SK-N-SH (cell line): Measurements from ENCODE around the gene TMPRSS6. TPM values are rescaled to one million over a fixed set of nuclear protein-coding genes. Genes with fewer than 3 reads are reported as not detected.

Experiments
- CTCF ChIA-PET: fragments of 300-600, 350-600 bp; formaldehyde crosslinking; extraction: SDS; loops from one replicate; lab custom pipeline; 2021; lab: Yijun Ruan, JAX
- POLR2A ChIA-PET: fragments of 350-600 bp; sonication (Branson Sonifier 250); formaldehyde crosslinking; extraction: SDS; loops from one replicate; lab custom pipeline; 2020; ENCODE audit warnings: antibody characterized with exemption, inconsistent platforms; lab: Yijun Ruan, JAX
- DNase-seq: peaks from one replicate; pipeline ENCODE4 v3.0.0; 2012
- H2AFZ ChIP-seq: fragments of 200-600 bp; sonication (generic); 2 replicates; pipeline ENCODE4 v1.8.1; 2016; ENCODE audit warnings: antibody characterized with exemption, mild to moderate bottlenecking, low read depth
- H3F3A ChIP-seq: fragments of 200-600 bp; sonication (generic); replicated peaks from 2 replicates; pipeline ENCODE3; 2016; ENCODE audit warnings: antibody characterized with exemption, mild to moderate bottlenecking; ENCODE audit not compliant: insufficient read depth
- H3K27ac ChIP-seq, 2 experiments: fragments of 200-500 bp in 1 of 2; fragments of 200-600 bp in 1 of 2; sonication (Bioruptor generic) in 1 of 2; sonication (generic), shearing (Covaris generic) in 1 of 2; 2 replicates each; pipeline versions ENCODE4 v1.5.1 to v1.6.1; 2014 to 2016; ENCODE audit warnings: low read depth in 2 of 2, inconsistent platforms in 1 of 2, low read length in 1 of 2, mild to moderate bottlenecking in 1 of 2, mixed read lengths in 1 of 2
- H3K27me3 ChIP-seq: fragments of 200-600 bp; sonication (generic), shearing (Covaris generic); 2 replicates; pipeline ENCODE4 v1.6.1; 2016; ENCODE audit warnings: mixed run types; ENCODE audit not compliant: insufficient read depth
- H3K36me3 ChIP-seq, 2 experiments: fragments of 200-500 bp in 1 of 2; fragments of 200-600 bp in 1 of 2; sonication (Bioruptor generic) in 1 of 2; sonication (generic) in 1 of 2; replicated peaks in 1 of 2; 2 replicates each; pipeline versions ENCODE3 to v1.5.1; 2014 to 2016; ENCODE audit warnings: low read length in 1 of 2, mild to moderate bottlenecking in 1 of 2; ENCODE audit not compliant: insufficient read depth in 2 of 2, control insufficient read depth in 1 of 2
- H3K4me1 ChIP-seq, 2 experiments: fragments of 200-500 bp in 1 of 2; fragments of 200-600 bp in 1 of 2; sonication (Bioruptor generic) in 1 of 2; sonication (generic), shearing (Covaris generic) in 1 of 2; 2 replicates each; pipeline versions ENCODE4 v1.5.1 to v1.6.1; 2014 to 2016; ENCODE audit warnings: low read depth in 1 of 2, low read length in 1 of 2, mixed run types in 1 of 2; ENCODE audit not compliant: insufficient read depth in 2 of 2, control insufficient read depth in 1 of 2
- H3K4me2 ChIP-seq: fragments of 200-600 bp; sonication (generic), shearing (Covaris generic); 2 replicates; pipeline ENCODE4 v1.6.1; 2017; ENCODE audit warnings: mixed run types
- H3K4me3 ChIP-seq, 2 experiments: fragments of 200-500 bp in 1 of 2; fragments of 200-600 bp in 1 of 2; sonication (Bioruptor generic) in 1 of 2; sonication (generic), shearing (Covaris generic) in 1 of 2; 2 replicates each; pipeline versions ENCODE4 v1.5.1 to v1.8.1; 2014 to 2016; ENCODE audit warnings: low read depth in 2 of 2, inconsistent platforms in 1 of 2, low read length in 1 of 2, mild to moderate bottlenecking in 1 of 2, mixed read lengths in 1 of 2, moderate library complexity in 1 of 2
- H3K79me2 ChIP-seq: fragments of 200-600 bp; sonication (generic); 2 replicates; pipeline ENCODE4 v1.8.1; 2017; ENCODE audit warnings: mild to moderate bottlenecking; ENCODE audit not compliant: insufficient read depth
- H3K9ac ChIP-seq: fragments of 200-600 bp; sonication (generic); 2 replicates; pipeline ENCODE4 v1.6.1; 2017; ENCODE audit warnings: mixed run types
- H3K9me2 ChIP-seq: fragments of 200-600 bp; sonication (generic); 2 replicates; pipeline ENCODE4 v1.6.1; 2017; ENCODE audit warnings: mixed run types
- H3K9me3 ChIP-seq: fragments of 200-600 bp; sonication (generic); 2 replicates; pipeline ENCODE4 v1.6.1; 2017; ENCODE audit warnings: mixed run types, mild to moderate bottlenecking, moderate library complexity
- H4K20me1 ChIP-seq: fragments of 200-600 bp; sonication (generic); 2 replicates; pipeline ENCODE4 v1.6.1; 2017; ENCODE audit warnings: mild to moderate bottlenecking, mixed run types; ENCODE audit not compliant: insufficient read depth
- CHD2 ChIP-seq: fragments of 150-350 bp; IDR thresholded peaks from 2 replicates; pipeline ENCODE4 v1.6.1; 2018; ENCODE audit warnings: low read length; ENCODE audit not compliant: partially characterized antibody
- ELF1 ChIP-seq: IDR thresholded peaks from 2 replicates; pipeline ENCODE4 v1.4.0; 2012
- FOSL2 ChIP-seq: IDR thresholded peaks from 2 replicates; pipeline ENCODE4 v1.4.0; 2012; ENCODE audit warnings: low read depth, mild to moderate bottlenecking, moderate library complexity, borderline replicate concordance
- FOXJ3 ChIP-seq: sonication (generic); formaldehyde crosslinking; IDR thresholded peaks from 2 replicates; pipeline ENCODE4 v1.5.1; 2020; ENCODE audit warnings: mild to moderate bottlenecking, missing genetic modification reagents
- FOXM1 ChIP-seq: IDR thresholded peaks from 2 replicates; pipeline ENCODE4 v1.4.0; 2012; ENCODE audit warnings: low read depth, mild to moderate bottlenecking
- GABPA ChIP-seq: IDR thresholded peaks from 2 replicates; pipeline ENCODE4 v1.4.0; 2012; ENCODE audit warnings: low read depth, mild to moderate bottlenecking
- GATA2 ChIP-seq: sonication (generic); formaldehyde crosslinking; IDR thresholded peaks from 2 replicates; pipeline ENCODE4 v1.5.0; 2020; ENCODE audit warnings: mild to moderate bottlenecking, missing genetic modification reagents
- JUND ChIP-seq: IDR thresholded peaks from 2 replicates; pipeline ENCODE4 v1.4.0; 2012
- MEF2A ChIP-seq: IDR thresholded peaks from 2 replicates; pipeline ENCODE4 v1.4.0; 2012; ENCODE audit warnings: low read depth, borderline replicate concordance
- MXI1 ChIP-seq: IDR thresholded peaks from 2 replicates; pipeline ENCODE4 v1.6.1; 2012; ENCODE audit warnings: mild to moderate bottlenecking, low read depth, low read length, improper control_type of control experiment
- RXRA ChIP-seq: IDR thresholded peaks from 2 replicates; pipeline ENCODE4 v1.4.0; 2012; ENCODE audit warnings: low read depth, mild to moderate bottlenecking, borderline replicate concordance
- SIN3A ChIP-seq: IDR thresholded peaks from 2 replicates; pipeline ENCODE4 v1.6.1; 2012; ENCODE audit warnings: low read depth, mild to moderate bottlenecking, low read length, moderate library complexity, borderline replicate concordance
- TCF12 ChIP-seq: IDR thresholded peaks from 2 replicates; pipeline ENCODE4 v1.4.0; 2012
- TEAD4 ChIP-seq: IDR thresholded peaks from 2 replicates; pipeline ENCODE4 v1.4.0; 2012; ENCODE audit warnings: mild to moderate bottlenecking, borderline replicate concordance; ENCODE audit not compliant: insufficient read depth
- USF1 ChIP-seq: IDR thresholded peaks from 2 replicates; pipeline ENCODE4 v1.4.0; 2012; ENCODE audit warnings: low read depth, borderline replicate concordance
- WGBS: methylation state at CpG from one replicate; pipeline ENCODE4 v1.1.6; 2017; ENCODE audit warnings: low lambda C conversion rate; 5-methylcytosine and 5-hydroxymethylcytosine counted together
- polyA plus RNA-seq, 3 experiments: library from polyadenylated mRNA; depleted of rRNA; stranded (reverse); fragments of >200 nt; gene quantifications; 2 replicates each; pipeline ENCODE4 v1.2.3, GENCODE V29; 2012

Gene TMPRSS6
- polyA plus RNA-seq, 1 of the 3 experiments (the other 2 are of a cell fraction) = not detected

GRCh38 chr22:37075822-37076433, 33.6 kb downstream of the TMPRSS6 start:
- Histone ChIP-seq H3K4me1 (no peaks in the 10 kb centered on the region), H3K4me2 (no peak overlapping the region), H3K27me3 (peaks cover 30% of the 10 kb centered on the region), H3K36me3 (no peaks in the 10 kb centered on the region), H3K9ac (no peak overlapping the region), H3F3A (no peaks in the 10 kb centered on the region), H2AFZ (no peak overlapping the region), H3K79me2 (no peaks in the 10 kb centered on the region), H3K9me2 (no peaks in the 10 kb centered on the region), H3K4me3 (no peak overlapping the region), H3K27ac (no peak overlapping the region), H3K9me3 (no peaks in the 10 kb centered on the region), H4K20me1 (no peaks in the 10 kb centered on the region)
- TF ChIP-seq TEAD4 (no peak), RXRA (no peak)
- DNase-seq = no peak
- CTCF ChIA-PET = interaction anchor here (0.6 to 1.9 kb wide), 10 partner anchors 9 to 183 kb away, joined by 3 to 26 read pairs (median 3); no protein-coding TSS in a partner anchor
- WGBS = 78% methylated on average over 7 of the region's 9 CpGs
- POLR2A ChIA-PET = no interaction called here

GRCh38 chr22:37075046-37075445, 34.5 kb downstream of the TMPRSS6 start:
- 12% methylated on average over 9 of the region's 17 CpGs for WGBS
- Histone ChIP-seq H4K20me1 (no peaks in the 10 kb centered on the region), H3F3A (no peaks in the 10 kb centered on the region), H3K9me3 (no peaks in the 10 kb centered on the region), H3K4me2 (no peak overlapping the region), H3K9ac (no peak overlapping the region), H3K27me3 (peaks cover 36% of the 10 kb centered on the region), H3K79me2 (no peaks in the 10 kb centered on the region), H2AFZ (no peak overlapping the region), H3K4me3 (no peak overlapping the region), H3K36me3 (no peaks in the 10 kb centered on the region), H3K27ac (no peak overlapping the region), H3K9me2 (no peaks in the 10 kb centered on the region), H3K4me1 (no peaks in the 10 kb centered on the region)
- TF ChIP-seq ELF1 (no peak), USF1 (no peak)
- CTCF ChIA-PET = interaction anchor here (0.6 to 1.9 kb wide), 3 partner anchors 11 to 124 kb away, joined by 3 to 8 read pairs (median 6); no protein-coding TSS in a partner anchor
- POLR2A ChIA-PET = no interaction called here
- no peak for DNase-seq

DNA sequence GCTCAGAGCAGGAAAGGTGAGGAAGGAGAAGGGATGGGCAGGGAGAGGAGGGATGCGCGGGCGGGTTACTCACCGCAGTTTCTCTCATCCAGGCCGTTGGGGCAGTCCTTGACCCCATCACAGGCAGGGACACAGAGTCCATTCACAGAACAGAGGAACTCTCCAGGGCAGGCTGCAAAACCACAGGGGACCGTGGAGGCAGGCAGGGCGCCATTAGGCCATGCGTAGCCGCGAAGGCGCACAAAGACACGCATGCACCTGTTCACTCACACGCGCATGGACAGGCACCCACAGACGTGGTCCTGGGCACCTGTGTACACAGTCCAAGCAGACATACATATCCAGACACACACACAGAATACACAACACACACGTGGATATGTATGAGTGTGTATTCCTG, 35.0 kb downstream of the TMPRSS6 start:
- H3K9ac ChIP-seq = no peak overlapping the region
- ChIA-PET CTCF (interaction anchor here (0.6 to 1.9 kb wide), 3 partner anchors 11 to 424 kb away, joined by 3 to 8 read pairs (median 6); no protein-coding TSS in a partner anchor), POLR2A (no interaction called here)
- no peaks in the 10 kb centered on the region for H3K36me3 ChIP-seq
- no peak for DNase-seq
- H3K79me2 ChIP-seq = no peaks in the 10 kb centered on the region
- no peak overlapping the region for H3K4me3 ChIP-seq
- no peaks in the 10 kb centered on the region for H3K9me3 ChIP-seq
- no peaks in the 10 kb centered on the region for H3K9me2 ChIP-seq
- no peaks in the 10 kb centered on the region for H3F3A ChIP-seq
- no peaks in the 10 kb centered on the region for H3K4me1 ChIP-seq
- no peak overlapping the region for H2AFZ ChIP-seq
- no peak overlapping the region for H3K27ac ChIP-seq
- H4K20me1 ChIP-seq = no peaks in the 10 kb centered on the region
- TF ChIP-seq CHD2 (no peak), GABPA (no peak), JUND (no peak), SIN3A (no peak), TEAD4 (no peak), FOXM1 (no peak), FOSL2 (no peak), MEF2A (no peak), TCF12 (no peak), FOXJ3 (CRISPR knock-in tag) (no peak), MXI1 (no peak), GATA2 (CRISPR knock-in tag) (no peak)
- 27% methylated on average over 9 of the region's 16 CpGs for WGBS
- no peak overlapping the region for H3K4me2 ChIP-seq
- peaks cover 41% of the 10 kb centered on the region for H3K27me3 ChIP-seq
